Kidney capillary endothelial cell (primary cell): Measurements from ENCODE around the gene SGSH.
"Not testable (repeated sequence)": the region's sequence is repeated elsewhere in the genome, so short reads cannot be mapped to it uniquely, and the experiment has no call there.

Source experiments
- DNase-seq: peaks from one replicate; pipeline ENCODE4 v3.0.0-alpha.2; 2018; ENCODE audit warnings: low spot score

Gene SGSH

GRCh38 chr17:80220054-80220735, at the start of gene SGSH, which contains the start of gene SLC26A11:
TSS of gene SGSH (minus strand) at chr17:80220333. CDS start at chr17:80220313, 20 bp downstream.
TSS of gene SLC26A11 (plus strand) at chr17:80220427. CDS start at chr17:80221561, 1,134 bp downstream.
- DNase-seq: peak; percentile 56

- no peak for DNase-seq
Observed at GRCh38 chr17:80269405-80269807, 49.3 kb upstream of the SGSH start.

- no peak for DNase-seq
Observed at GRCh38 chr17:80268427-80268826, 48.3 kb upstream of the SGSH start.

DNA sequence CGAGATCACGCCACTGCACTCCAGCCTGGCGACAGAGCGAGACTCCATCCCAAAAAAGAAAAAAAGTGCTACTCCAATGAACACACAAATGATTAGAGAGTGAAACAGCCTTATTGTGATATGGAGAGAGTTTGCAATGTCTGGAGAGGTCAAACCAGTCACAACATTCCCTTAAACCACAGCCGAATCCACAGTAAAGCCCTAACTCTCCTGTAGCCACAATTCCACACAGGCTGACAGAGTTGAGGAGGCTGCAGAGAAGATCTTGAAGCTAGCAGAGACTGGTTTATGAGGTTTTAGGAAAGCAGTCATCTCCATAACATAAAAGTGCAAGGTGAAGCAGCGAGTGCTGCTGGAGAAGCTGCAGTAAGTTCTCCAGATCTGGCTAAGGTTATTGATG, 47.3 kb upstream of the SGSH start:
- no peak for DNase-seq

GRCh38 chr17:80265205-80266068, 45.3 kb upstream of the SGSH start:
- no peak for DNase-seq

DNA sequence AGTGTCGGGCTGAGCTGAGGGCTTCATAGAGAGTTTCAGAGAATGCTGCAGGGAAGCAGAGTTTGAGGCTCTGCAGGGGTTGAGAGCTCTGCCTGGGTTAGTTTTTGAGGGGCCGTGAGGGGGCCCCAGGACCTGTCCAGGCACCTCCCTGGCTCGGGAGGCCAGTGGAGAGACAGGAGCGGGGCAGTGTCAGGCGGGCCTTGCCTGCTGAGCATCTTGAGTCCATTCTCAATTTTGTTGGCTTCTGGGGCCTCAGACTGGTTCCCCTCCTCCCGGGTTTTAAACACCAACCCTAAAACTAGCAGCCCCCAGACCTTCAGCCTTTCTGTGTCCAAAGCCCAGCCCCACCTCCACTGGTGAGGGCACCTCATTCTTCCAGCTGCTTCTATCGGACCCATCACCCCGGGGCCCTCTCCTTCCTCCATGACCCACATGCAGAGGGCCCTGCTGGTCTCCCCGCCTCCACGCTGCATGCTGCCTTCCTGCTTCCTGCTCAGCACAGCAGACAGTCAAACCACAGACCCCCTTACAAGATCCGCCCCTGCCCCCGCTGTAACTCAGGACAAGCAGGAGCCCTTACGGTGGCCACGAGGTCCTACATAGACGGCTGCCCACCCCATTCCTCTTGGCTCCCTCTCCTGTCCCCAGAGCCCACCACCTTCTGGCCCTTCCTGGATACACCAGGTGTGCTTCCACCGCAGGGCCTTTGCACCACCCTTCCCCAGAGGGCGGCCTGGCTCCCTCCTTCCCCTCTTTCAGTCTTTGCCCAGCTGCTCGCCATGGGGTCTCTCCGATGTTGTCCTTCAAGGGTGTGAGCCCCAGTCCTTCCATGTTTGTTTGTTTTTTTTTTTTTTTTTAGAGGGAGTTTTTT, 44.3 kb upstream of the SGSH start:
- no peak for DNase-seq

- DNase-seq: peak; percentile 78
Observed at GRCh38 chr17:80263253-80264204, 43.4 kb upstream of the SGSH start.

DNA sequence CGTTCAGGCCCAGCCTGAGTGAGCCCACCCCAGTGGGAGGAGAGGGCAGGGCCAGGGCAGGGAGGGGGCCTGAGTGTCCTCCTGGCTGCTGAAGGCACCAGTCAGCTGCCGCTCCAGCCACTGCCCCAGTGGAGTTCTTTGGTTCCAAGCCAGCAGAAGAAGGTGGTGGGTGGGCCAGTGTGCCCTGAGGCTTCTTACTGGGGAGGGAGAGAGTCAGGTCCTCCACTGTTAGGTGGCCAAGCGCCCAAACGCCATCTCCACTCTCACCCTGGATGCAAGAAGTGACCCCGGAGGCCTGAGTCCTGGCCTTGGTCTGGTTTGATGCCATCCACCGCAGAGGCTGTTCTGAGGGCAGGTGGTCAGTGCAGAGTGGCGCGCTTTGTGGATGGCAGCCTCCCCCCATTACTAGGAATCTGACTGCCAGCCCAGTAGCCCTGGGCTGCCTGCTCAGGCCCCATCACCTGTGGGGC, 42.7 kb upstream of the SGSH start:
- DNase-seq: no peak

GRCh38 chr17:80262291-80262690, 42.2 kb upstream of the SGSH start:
- no peak for DNase-seq

DNA sequence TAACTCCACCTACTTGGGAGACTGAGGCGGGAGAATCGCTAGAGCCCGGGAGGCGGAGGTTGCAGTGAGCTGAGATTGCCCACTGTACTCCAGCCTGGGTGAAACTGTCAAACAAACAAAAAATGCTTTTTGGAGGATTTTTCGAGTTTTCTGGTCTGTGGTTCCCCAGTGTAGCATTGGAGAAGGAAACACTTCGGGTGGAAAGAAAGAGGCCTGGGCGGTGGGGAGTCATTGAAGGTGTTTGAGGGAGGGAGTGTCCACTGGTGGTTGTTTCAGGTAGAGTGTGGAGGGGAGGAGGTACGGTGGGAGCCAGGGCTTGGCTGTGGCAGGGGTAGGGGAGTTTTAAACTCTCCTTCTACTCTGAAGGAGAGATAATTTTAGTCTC, 41.8 kb upstream of the SGSH start:
- DNase-seq: no peak

- peak; percentile 62 for DNase-seq
Observed at GRCh38 chr17:80261159-80261894, 41.2 kb upstream of the SGSH start.

DNA sequence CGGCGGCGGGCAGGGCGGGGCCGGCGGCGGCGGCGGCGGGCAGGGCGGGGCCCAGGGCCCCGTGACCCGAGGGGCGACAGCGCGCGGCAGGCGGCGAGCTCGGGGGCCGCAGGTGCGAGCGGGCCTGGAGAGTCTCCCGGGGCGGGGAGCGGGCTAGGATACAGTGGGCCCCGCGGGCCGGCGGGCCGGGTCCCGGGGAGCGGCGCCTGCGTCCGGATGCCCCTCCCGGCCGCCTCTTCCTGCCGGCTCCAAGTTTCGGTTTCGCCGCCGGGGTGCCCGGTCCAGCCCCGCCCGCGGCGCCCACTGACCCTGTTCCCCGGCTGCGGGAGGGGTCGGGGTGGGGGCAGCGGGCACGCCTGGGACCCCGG, 40.6 kb upstream of the SGSH start, which contains the start of gene RNF213:
TSS of gene RNF213 (plus strand) at position 62 of the 368 bp plus-strand sequence. CDS start 2,830 bp downstream, outside the sequence.
- no peak for DNase-seq

DNA sequence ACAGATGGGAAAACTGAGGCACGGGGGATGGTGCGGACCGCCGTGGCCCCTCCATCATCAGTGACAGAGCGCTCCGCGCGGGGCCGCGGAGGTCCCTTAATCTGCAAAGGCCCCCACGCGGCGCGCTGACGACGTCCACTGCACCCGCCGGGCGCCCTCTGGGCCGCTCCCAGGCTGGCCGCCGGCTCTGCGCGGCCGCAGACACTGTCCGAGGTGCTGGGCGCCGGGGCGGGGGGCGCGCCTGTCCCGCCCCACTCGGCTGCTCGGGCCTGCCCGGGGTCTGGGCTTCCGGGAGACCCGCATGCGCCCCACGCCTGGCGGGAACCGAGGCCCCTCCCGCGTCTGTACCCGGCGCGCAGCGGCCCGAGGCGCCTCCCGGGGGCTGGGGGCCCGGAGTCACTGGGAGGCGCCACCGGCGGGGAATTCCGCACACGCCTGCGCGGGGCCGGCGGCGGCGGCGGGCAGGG, 40.0 kb upstream of the SGSH start:
- peak; percentile 57 for DNase-seq

DNA sequence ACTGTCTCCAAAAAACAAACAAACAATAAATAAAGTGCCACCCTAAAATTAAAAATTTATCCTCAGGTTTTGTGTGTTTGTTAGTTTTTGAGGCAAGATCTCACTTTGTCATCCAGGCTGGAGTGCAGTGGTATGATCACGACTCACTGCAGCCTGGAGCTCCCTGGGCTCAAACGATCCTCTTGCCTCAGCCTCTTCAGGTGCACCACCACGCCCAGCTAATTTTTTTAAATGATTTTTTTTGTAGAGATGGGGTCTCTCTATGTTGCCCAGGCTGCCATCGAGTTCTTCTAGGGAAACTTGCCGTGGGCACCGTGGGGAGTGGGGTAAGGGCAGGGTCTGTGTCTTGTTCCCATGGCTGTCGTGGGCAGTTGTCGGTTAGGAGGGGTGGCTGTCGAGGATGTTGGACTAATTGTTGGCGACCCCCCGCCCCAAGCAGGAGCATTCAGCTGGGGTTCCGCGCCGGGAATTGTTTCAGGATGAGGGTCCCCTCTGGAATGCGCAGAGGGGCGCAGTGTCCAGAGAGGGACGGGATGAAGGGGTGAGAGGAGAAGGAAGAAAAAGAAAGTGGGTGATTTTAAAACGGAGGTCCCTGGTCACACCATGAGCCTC, 39.4 kb upstream of the SGSH start:
- no peak for DNase-seq

DNA sequence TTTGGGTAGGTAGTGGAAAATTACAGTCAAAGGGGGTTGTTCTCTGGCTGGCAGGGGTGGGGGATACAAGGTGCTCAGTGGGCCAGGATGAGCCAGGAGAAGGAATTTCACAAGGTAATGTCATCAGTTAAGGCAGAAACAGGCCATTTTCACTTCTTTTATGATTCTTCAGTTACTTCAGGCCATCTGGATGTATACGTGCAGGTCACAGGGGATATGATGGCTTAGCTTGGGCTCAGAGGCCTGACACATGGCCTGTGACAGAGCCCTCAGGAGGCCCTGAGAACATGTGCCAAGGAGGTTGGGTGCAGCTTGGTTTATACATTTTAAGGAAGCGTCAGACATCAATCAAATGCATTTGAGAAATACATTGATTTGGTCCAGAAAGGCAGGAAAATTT, 38.2 kb upstream of the SGSH start:
- DNase-seq: not testable (repeated sequence)

DNA sequence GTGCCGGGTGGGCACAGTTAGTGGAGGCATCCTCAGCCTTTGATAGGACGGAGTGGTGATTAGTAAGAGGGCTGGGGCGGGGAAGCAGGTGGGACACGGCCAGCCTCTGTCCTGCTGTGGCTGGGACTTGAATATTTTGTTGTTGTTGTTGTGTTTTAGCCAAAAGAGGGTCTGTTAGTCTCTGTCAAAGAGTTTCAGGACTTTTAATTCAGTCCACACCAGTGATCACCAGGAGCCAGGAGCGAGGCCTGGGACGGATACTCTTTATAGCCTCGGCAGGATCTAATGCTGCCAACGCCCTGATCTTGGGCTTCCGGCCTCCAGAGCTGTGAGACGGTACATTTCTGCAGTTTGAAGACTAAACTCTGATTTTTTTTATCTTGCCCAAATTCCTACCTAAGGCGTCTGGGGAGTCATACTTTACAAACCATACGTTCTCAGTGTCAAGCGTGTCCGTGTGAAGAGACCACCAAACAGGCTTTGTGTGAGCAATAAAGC, 37.6 kb upstream of the SGSH start:
- DNase-seq: no peak

DNA sequence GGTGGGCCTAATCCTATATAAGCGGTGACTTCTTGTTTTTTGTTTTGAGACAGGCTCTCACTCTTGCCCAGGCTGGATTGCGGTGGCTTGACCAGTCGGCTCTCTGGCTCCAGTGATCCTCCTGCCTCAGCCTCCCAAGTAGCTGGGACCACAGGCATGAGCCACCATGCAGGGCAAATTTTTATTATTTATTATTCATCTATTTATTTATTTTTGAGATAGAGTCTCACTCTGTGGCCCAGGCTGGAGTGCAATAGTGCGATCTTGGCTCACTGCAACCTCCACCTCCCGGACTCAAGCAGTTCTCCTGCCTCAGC, 35.9 kb upstream of the SGSH start:
- DNase-seq: no peak

- DNase-seq: peak; percentile 90
Observed at GRCh38 chr17:80254396-80255251, 34.5 kb upstream of the SGSH start.
